HepG2 (cell line): ENCODE measurements around the gene TMEM154. TPM values are rescaled to one million over a fixed set of nuclear protein-coding genes. Genes with fewer than 3 reads are reported as not detected.

ENCODE experiments used
- ATAC-seq: fragments of 200-7000 bp; cut with Tn5 transposase; 3 replicates; pipeline ENCODE4 v1.9.1; 2020; ENCODE audit warnings: mild to moderate bottlenecking, moderate library complexity
- BruUV-seq: library from RNA; stranded (reverse); fragments of 400-500 nt; replicated peaks from 2 replicates; lab custom pipeline; 2021; lab: Mats Ljungman, UMichigan
- CTCF ChIA-PET: fragments of 300-600 bp; formaldehyde crosslinking; extraction: SDS; loops from one replicate; lab custom pipeline; 2021; ENCODE audit warnings: low total read pairs, inconsistent platforms, low intra/inter-chr PET ratio; lab: Yijun Ruan, JAX
- POLR2A ChIA-PET: fragments of 350-600 bp; sonication (Branson Sonifier 250); formaldehyde crosslinking; loops from one replicate; lab custom pipeline; 2020; ENCODE audit warnings: antibody characterized with exemption, inconsistent platforms; lab: Yijun Ruan, JAX
- DNase-seq: peaks from one replicate; pipeline ENCODE4 v3.0.0-alpha.2; 2015; ENCODE audit warnings: low spot score
- FAIRE-seq: peaks from 3 replicates; lab custom pipeline; 2011; peaks lifted over from hg19 to GRCh38; lab: Jason Lieb, UNC
- H2AFZ ChIP-seq: one replicate; pipeline ENCODE4 v1.6.1; 2011; ENCODE audit warnings: low read length, inconsistent platforms
- H3K27ac ChIP-seq: fragments of 300-600 bp; 3 replicates; pipeline ENCODE4 v1.8.0; 2011; ENCODE audit warnings: mixed run types, mild to moderate bottlenecking, mixed read lengths, low read length, inconsistent platforms; ENCODE audit not compliant: insufficient read depth; ENCODE audit errors: extremely low read length
- H3K27me3 ChIP-seq, 2 experiments: fragments of 200-600 bp in 1 of 2; 2 replicates in 1 of 2; 3 replicates in 1 of 2; pipeline versions ENCODE4 v1.6.0 to v1.8.0; 2011; ENCODE audit warnings: low read length in 2 of 2, mild to moderate bottlenecking in 2 of 2, moderate library complexity in 2 of 2, inconsistent platforms in 1 of 2; ENCODE audit not compliant: insufficient read depth in 2 of 2, control insufficient read depth in 1 of 2
- H3K36me3 ChIP-seq, 2 experiments: fragments of 200-600 bp in 1 of 2; replicated peaks in 1 of 2; 2 replicates in 1 of 2; 3 replicates in 1 of 2; pipeline versions ENCODE4 v1.5.1 to v1.8.0; 2011; ENCODE audit warnings: low read length in 2 of 2, inconsistent platforms in 1 of 2; ENCODE audit not compliant: insufficient read depth in 2 of 2, control insufficient read depth in 1 of 2
- H3K4me1 ChIP-seq: 2 replicates; pipeline ENCODE4 v1.5.1; 2012; ENCODE audit warnings: low read length, inconsistent platforms; ENCODE audit not compliant: insufficient read depth
- H3K4me2 ChIP-seq: 2 replicates; pipeline ENCODE4 v1.6.0; 2011; ENCODE audit warnings: low read depth, low read length, inconsistent platforms
- H3K4me3 ChIP-seq, 3 experiments: fragments of 200-600 bp in 1 of 3; sonication (generic), shearing (Covaris generic) in 1 of 3; replicated peaks in 1 of 3; 2 replicates each; pipeline ENCODE4 v1.5.1; 2011 to 2016; ENCODE audit warnings: low read length in 3 of 3, inconsistent platforms in 2 of 3, low read depth in 2 of 3, mild to moderate bottlenecking in 2 of 3, control low read depth in 1 of 3, mixed read lengths in 1 of 3; ENCODE audit not compliant: insufficient read depth in 1 of 3
- H3K79me2 ChIP-seq: one replicate; pipeline ENCODE4 v1.6.1; 2011; ENCODE audit warnings: low read length, inconsistent platforms; ENCODE audit not compliant: insufficient read depth
- H3K9ac ChIP-seq: 2 replicates; pipeline ENCODE4 v1.6.0; 2011; ENCODE audit warnings: mild to moderate bottlenecking, low read depth, low read length, inconsistent platforms; ENCODE audit not compliant: insufficient read depth
- H3K9me3 ChIP-seq: 2 replicates; pipeline ENCODE4 v1.5.1; 2012; ENCODE audit warnings: mild to moderate bottlenecking, low read length
- H4K20me1 ChIP-seq: 2 replicates; pipeline ENCODE4 v1.6.0; 2011; ENCODE audit warnings: inconsistent platforms, mild to moderate bottlenecking, low read length, moderate library complexity; ENCODE audit not compliant: insufficient read depth
- CTCF ChIP-seq: sonication (generic); formaldehyde crosslinking; IDR thresholded peaks from 2 replicates; pipeline ENCODE4 v1.5.0; 2020; ENCODE audit warnings: mild to moderate bottlenecking, missing genetic modification reagents, moderate library complexity
- ELF3 ChIP-seq: IDR thresholded peaks from 2 replicates; pipeline ENCODE4 v1.6.1; 2016; ENCODE audit warnings: missing genetic modification reagents, missing compliant biosample characterization
- RAD21 ChIP-seq: fragments of 450-650 bp; formaldehyde crosslinking; IDR thresholded peaks from 2 replicates; pipeline ENCODE4 v1.5.0; 2020; ENCODE audit warnings: mild to moderate bottlenecking
- SMC3 ChIP-seq: IDR thresholded peaks from 2 replicates; pipeline ENCODE4 v1.6.1; 2011; ENCODE audit warnings: low read length, improper control_type of control experiment
- SRSF4 ChIP-seq: fragments of 200-400 bp; formaldehyde crosslinking; IDR thresholded peaks from one replicate; pipeline ENCODE4 v1.6.1; 2018; ENCODE audit warnings: mild to moderate bottlenecking, low read depth, low read length, moderate library complexity; ENCODE audit not compliant: poor library complexity, severe bottlenecking
- STAG1 ChIP-seq: sonication (generic); formaldehyde crosslinking; IDR thresholded peaks from 2 replicates; pipeline ENCODE4 v1.4.0; 2020; ENCODE audit warnings: missing genetic modification reagents
- TFE3 ChIP-seq: IDR thresholded peaks from 2 replicates; pipeline ENCODE4 v1.6.1; 2016
- ZIK1 ChIP-seq: sonication (generic); formaldehyde crosslinking; IDR thresholded peaks from 2 replicates; pipeline ENCODE4 v1.5.0; 2020; ENCODE audit warnings: mild to moderate bottlenecking, low read depth, missing genetic modification reagents, borderline replicate concordance
- WGBS: methylation state at CpG from one replicate; pipeline ENCODE4 v1.1.6; 2017; ENCODE audit warnings: low lambda C conversion rate; 5-methylcytosine and 5-hydroxymethylcytosine counted together
- in situ Hi-C: cut with HindIII; loops from 2 replicates; pipeline ENCODE4 v1.10.0; 2017; ENCODE audit warnings: low pct_unique_long_range_greater_than_20kb; ENCODE audit not compliant: extremely low pct_ligation_motif_present
- intact Hi-C: fragments of 100-400 bp; cut with micrococcal nuclease; formaldehyde crosslinking; loops from one replicate; pipeline ENCODE4 v1.10.0; 2022; ENCODE audit not compliant: unreplicated experiment
- polyA plus RNA-seq, 8 experiments: library from polyadenylated mRNA; depleted of rRNA in 3 of 8; stranded (reverse) in 7 of 8; unstranded in 1 of 8; fragments of >200 nt; fragmentation: Illumina TruSeq in 4 of 8; extraction: Trizol in 4 of 8; gene quantifications; 2 replicates each; pipeline versions ENCODE4 v1.2.1 to v1.2.3, GENCODE V29; 2011 to 2016; ENCODE audit warnings: low read depth in 4 of 8, missing spikeins in 1 of 8, mixed read lengths in 1 of 8; ENCODE audit not compliant: insufficient read depth in 1 of 8
- total RNA-seq, 5 experiments: library from RNA; depleted of rRNA; stranded (reverse); fragments of >200 nt; fragmentation: Illumina TruSeq; extraction: Trizol; gene quantifications; 2 replicates each; pipeline ENCODE4 v1.2.3, GENCODE V29; 2016; ENCODE audit warnings: low read depth in 1 of 5

Gene TMEM154
- total and polyA plus RNA-seq, 2 of the 13 experiments (the other 11 are each of a cell fraction or from before 2014, with no cell fraction given): 0.03 TPM; not detected in 1

- no peaks in the 10 kb centered on the region for H3K79me2 ChIP-seq
- no peak overlapping the region for H3K27ac ChIP-seq
- no peaks in the 10 kb centered on the region for H4K20me1 ChIP-seq
- H3K4me2 ChIP-seq: no peak overlapping the region
- ChIA-PET POLR2A (interaction anchor here (0.9 kb wide), 1 partner anchor 104 kb away, joined by 3 read pairs; the partner anchor contains the start of gene FBXW7), CTCF (interaction anchor here (1.6 to 3.2 kb wide), 3 partner anchors 140 to 232 kb away, joined by 11 to 29 read pairs (median 15); no protein-coding TSS in a partner anchor)
- no peak overlapping the region for H3K4me3 ChIP-seq
- no peak overlapping the region for H2AFZ ChIP-seq
- H3K4me1 ChIP-seq: peaks cover 40% of the 10 kb centered on the region
- no peaks in the 10 kb centered on the region for H3K27me3 ChIP-seq
- no peaks in the 10 kb centered on the region for H3K36me3 ChIP-seq
- no TSS peak for BruUV-seq
- intact Hi-C loops (loop anchor here (1.0 to 2.0 kb wide), 5 partner anchors 55 to 231 kb away; no protein-coding TSS in a partner anchor), in situ Hi-C loops (loop anchor here (5.0 kb wide), 1 partner anchor 183 kb away; no protein-coding TSS in a partner anchor)
- DNase-seq (no peak), ATAC-seq (peak; percentile 67), FAIRE-seq (no peak)
- WGBS: 24% methylated on average over 8 of the region's 8 CpGs
- H3K9ac ChIP-seq: no peak overlapping the region
- no peak for TF ChIP-seq SRSF4
- TF ChIP-seq ELF3: peak; percentile 40; the same call in 1 of the 2 replicates
- TF ChIP-seq RAD21 (CRISPR knock-in tag): peak; percentile 44; the same call in 1 of the 2 replicates
- TF ChIP-seq ZIK1 (CRISPR knock-in tag): no peak
- TF ChIP-seq STAG1 (CRISPR knock-in tag): peak; percentile 62
- peak; percentile 54 for TF ChIP-seq CTCF
- TF ChIP-seq SMC3: 0 out of 2 replicates have a peak, but pooled peaks have one; percentile 58
- TF ChIP-seq TFE3 (CRISPR knock-in tag): no peak
- H3K9me3 ChIP-seq: no peaks in the 10 kb centered on the region
These were observed 39.5 kb downstream of the TMEM154 start for GRCh38 chr4:152640058-152640921.
